GM18520 (cell line): ENCODE measurements around the gene POMZP3.
A peak's percentile ranks its signal among the peaks of the same experiment; 100 is the strongest.
"Not testable (repeated sequence)": the region's sequence is repeated elsewhere in the genome, so short reads cannot be mapped to it uniquely, and the experiment has no call there.

Experiments
- ATAC-seq: cut with Tn5 transposase; IDR thresholded peaks from one replicate; pipeline ENCODE4 v1.9.1; 2021; ENCODE audit not compliant: unreplicated experiment

The POMZP3 gene

DNA sequence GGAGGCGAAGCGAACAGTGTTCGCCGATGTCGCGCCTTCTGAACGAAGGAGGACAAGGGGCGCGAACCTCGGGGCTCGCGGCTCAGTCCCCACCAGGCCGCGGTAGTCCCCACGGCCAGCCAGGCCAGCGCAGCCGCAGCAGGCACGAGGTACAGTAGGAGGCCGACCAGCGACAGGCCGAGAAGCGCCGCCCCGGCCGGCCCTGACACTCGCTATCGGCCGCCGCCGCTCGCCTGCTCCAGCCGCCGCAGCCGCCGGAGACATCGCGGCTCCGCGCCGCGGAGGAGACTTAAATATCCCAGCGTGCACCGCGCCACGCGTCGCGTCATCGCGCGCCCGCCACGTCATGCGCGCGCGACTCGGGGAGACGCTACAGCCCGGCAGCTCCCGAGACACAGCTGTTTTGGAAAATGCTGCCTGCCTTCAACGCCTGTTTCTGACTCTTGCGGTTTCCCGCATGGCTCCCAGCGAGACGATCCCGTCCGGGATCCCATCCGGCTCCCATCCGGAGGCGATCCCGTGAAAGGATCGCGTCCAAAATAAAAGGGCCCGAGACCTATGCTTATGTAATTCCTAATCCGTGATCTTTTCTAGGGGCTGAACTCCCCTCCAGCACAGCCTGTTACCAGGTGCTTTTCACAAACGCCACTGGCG, at the start of gene POMZP3:
Gene POMZP3 (minus strand): TSS at position 291 of the 654 bp plus-strand sequence. CDS start 1,215 bp downstream, outside the sequence.
- peak; percentile 82 for ATAC-seq

DNA sequence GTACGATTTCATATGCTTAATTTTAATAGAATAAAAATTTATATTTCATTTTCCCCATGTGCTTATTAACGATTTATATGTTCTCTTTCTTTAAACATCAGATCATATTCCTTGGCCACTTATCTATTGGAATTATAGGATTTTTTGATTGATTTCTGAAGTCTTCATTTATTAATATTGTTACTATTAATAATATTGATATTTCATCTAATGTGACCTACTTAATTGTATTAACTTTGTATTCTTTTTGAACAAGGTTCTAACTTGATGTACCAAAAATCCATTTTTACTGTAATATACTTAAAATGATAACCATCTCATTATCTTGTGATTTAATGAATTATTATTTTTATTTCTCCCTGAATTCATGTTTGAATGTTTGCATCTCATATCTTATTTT, 48.7 kb upstream of the POMZP3 start:
- not testable (repeated sequence) for ATAC-seq

DNA sequence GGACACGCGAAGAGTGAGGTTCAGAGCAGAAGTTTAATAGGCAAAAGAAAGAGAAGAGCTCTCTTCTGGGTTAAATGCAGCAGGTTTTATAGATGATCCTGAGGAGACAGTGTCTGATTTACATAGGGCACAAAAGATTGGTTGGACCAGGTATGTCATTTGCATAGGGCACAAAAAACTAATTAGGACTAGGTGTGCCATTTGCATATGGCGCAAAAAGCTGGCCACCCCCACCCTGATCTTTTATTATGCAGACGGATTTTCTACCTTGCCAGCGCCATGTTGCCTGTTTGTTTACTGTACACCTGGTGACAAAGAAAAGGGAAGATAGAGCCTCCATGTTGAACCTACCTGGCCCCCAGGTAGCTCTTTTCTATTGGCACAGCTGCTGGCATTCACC, 46.3 kb upstream of the POMZP3 start:
- not testable (repeated sequence) for ATAC-seq

DNA sequence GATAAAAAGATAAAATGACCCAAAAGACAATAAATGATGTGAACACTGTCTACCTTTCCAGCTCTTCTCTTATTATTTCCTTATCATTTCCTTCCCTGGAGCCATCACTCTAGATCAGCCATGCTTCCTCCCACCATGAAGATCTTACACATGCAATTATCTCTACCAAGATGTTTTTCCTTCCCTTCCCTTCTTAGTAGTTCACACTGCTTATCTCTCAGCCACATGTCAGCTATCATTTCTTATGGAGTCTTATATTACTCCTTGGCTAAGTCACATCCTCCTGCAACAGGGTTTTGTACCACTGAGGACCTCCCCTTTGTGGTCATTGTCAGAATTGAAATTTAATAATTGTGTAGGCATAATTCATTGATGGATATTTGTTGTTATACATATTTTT, 32.1 kb upstream of the POMZP3 start:
- ATAC-seq, result not testable (repeated sequence)

DNA sequence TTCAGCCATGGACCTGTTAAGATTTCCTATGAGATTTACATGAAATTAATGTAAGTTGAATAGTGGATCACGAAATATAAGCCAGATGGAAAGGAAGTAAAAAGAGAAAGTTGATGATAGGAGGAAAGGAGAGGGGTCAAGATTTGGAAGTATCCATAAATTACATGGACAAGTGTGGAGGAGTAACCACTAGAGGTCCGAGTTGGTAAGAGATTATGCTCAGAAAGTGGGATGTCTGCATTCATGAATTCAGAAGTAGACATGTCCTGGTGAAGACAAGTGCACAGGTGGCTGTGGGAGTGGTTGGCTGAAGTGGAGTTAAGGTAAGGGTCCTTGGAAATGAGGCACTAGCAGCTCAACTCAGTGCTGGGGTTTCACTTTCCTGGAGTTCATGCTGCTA, 29.3 kb upstream of the POMZP3 start:
- not testable (repeated sequence) for ATAC-seq

DNA sequence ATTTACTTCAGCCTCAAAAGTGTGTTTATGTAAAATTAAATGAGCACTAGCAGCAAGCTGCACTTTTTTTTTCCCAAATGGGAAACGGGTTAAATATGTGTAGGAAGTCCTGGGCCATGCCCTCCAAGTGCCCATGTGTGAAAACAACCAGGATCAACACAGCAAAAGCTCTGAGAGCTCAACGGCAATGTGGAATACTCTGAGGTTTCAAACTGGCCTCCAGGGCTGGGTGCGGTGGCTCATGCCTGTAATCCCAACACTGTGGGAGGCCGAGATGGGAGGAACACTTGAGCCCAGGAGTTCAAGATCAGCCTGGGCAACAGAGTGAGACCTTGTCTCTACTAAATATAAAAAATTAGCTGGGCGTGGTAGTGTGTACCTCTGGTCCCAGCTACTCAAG, 15.5 kb upstream of the POMZP3 start:
- not testable (repeated sequence) for ATAC-seq

- peak; percentile 89 for ATAC-seq
These were observed 10.1 kb upstream of the POMZP3 start for GRCh38 chr7:76637061-76637691.

- ATAC-seq, result peak; percentile 23
These were observed 498 bp downstream of the POMZP3 start for GRCh38 chr7:76626581-76626980.

DNA sequence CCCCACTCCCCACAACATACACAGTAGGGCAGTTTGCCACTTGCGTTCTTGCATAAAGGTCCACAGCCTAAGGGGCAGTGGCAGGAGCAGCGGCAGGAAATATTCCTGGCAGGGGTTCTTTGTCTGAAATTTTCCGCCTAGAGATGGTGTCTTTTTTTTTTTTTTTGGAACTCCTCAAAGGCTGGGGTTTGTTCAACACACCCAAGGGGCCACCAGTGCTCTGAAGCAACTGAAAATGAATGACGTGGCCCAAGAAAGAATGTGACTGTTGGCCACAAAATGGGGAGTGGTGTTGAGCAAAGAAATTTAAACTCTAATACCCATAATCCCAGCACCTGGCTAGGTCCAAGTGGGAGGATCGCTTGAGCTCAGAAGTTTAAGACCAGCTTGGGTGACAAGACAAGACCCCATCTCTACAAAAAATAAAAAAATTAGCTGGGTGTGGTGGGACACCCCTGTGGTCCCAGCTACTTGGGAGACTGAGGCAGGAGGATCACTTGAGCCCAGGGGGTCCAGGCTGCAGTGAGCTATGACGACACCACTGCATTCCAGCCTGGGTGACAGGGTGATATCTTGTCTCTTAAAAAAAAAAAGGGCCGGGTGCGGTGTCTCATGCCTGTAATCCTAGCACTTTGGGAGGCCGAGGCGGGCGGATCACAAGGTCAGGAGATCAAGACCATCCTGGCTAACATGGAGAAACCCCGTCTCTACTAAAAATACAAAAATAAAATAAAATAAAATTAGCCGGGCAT, 7.5 kb downstream of the POMZP3 start:
- not testable (repeated sequence) for ATAC-seq

- not testable (repeated sequence) for ATAC-seq
These were observed 13.3 kb downstream of the POMZP3 start for GRCh38 chr7:76613783-76614182.

- not testable (repeated sequence) for ATAC-seq
These were observed 14.8 kb downstream of the POMZP3 start for GRCh38 chr7:76612232-76612631.

DNA sequence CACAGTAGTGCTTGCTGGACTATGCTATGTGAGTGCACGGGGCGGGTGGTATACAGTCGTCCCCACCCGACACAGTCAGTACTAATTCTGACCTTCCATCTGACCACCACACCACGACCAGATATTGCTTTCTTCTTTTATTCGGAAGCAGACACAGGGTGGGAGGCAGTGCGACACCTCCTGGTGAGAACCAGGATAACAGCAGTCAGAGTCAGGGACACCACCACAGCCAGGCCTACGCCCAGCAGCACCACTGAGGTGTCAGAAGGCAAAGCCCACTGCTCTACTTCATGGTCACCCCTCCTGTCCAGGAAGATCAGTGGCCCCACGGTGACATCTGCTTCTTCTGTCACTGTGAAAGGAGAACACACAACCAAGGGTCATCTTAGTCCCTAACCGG, 17.2 kb downstream of the POMZP3 start:
- ATAC-seq, result not testable (repeated sequence)

- not testable (repeated sequence) for ATAC-seq
These were observed 18.6 kb downstream of the POMZP3 start for GRCh38 chr7:76608469-76608868.

GRCh38 chr7:76606027-76606426, 21.1 kb downstream of the POMZP3 start:
- ATAC-seq, result peak; percentile 93

DNA sequence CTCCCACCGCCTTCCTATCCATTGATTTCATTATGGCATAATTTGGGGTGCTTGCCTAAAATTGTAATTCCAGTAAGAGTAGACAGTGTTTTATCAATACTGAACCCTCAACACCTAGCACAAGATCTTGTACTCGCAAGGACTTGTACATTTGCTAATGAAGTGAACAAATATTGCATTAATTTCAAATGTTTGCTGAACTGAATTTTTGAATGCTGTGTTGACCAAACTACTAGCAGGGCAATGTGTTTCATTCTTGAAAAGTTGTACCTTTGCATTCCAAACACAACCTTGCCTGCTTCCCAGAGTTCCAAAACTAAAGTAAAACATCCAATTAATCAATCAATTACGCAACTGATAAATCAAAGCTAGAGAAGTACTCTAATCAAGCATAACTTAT, 26.4 kb downstream of the POMZP3 start:
- not testable (repeated sequence) for ATAC-seq

GRCh38 chr7:76600116-76600482, 27.0 kb downstream of the POMZP3 start:
- ATAC-seq, result not testable (repeated sequence)

DNA sequence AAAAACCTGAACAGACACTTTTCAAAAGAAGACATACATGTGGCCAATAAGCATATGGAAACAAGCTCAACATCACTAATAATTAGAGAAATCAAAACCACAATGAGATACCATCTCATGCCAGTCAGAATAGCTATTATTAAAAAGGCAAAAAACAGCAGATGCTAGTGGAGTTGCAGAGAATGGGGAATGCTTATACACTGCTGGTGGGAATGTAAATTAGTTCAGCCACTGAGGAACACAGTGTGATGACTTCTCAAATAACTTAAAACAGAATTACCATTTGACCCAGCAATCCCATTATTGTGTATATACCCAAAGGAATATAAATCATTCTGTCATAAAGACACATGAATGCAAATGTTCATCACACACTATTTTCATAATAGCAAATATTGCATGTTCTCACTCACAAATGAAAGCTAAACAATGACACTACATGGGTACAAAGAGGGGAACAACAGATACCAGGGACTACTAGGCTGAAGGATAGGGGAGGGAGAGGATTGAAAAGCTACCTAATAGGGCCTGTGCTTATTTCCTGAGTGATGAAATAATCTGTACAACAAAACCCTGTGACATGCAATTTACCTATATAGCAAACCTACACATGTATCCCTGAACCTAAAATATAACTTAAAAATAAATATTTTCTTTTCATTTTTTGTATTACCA, 28.4 kb downstream of the POMZP3 start:
- ATAC-seq, result not testable (repeated sequence)

DNA sequence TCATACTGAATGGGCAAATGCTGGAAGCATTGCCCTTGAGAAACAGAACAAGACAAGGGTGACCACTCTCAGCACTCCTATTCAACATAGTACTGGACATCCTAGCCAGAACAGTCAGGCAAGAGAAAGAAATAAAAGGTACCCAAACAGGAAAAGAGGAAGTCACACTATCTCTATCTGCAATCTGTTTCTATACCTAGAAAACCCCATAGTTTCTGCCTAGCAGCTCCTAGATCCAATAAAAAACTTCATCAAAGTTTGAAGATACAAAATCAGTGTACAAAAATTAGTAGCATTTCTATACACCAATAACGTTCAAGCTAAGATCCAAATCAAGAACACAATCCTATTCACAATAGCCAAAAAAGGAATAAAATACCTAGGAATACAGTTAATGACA, 29.8 kb downstream of the POMZP3 start:
- not testable (repeated sequence) for ATAC-seq

DNA sequence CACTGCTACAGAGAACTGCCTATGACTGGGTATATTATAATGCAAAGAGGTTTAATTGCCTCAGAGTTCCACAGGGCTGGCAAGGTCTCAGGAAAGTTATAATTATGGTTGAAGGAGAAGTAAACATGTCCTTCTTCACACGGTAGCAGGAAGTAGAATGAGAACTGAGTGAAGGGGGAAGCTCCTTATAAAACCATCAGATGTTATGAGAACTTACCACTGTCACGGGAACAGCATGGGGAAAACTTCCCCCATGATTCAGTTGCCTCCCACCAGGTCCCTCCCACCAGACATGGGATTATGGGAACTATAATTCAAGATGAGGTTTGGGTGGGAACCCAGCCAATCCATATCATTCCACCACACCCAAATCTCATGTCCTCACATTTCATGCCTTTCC, 34.4 kb downstream of the POMZP3 start:
- ATAC-seq, result not testable (repeated sequence)

GRCh38 chr7:76591602-76592304, 35.3 kb downstream of the POMZP3 start:
- not testable (repeated sequence) for ATAC-seq

DNA sequence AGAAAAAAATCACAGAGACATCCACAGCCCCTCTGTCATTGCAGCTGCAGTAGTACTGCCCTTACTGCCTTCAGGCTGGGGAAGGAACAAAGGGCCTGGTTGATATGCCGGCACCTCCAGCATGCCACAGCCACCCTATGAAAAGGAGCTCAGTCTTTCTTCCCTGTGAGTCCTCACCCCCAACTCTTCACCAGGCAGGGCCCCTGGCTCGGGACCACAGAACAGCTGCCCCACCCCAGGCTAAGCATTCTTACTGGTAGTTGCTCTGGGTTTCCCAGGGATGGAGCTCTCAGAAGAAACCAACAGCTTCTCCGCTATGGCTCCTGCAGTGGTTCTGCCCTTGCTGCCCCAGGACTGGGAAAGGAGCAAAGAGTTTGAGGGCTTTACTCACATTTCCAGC, 36.0 kb downstream of the POMZP3 start:
- ATAC-seq, result not testable (repeated sequence)
